ENCODE data around the gene PPP3CA. TPM values are rescaled to one million over a fixed set of nuclear protein-coding genes. Genes with fewer than 3 reads are reported as not detected.
A peak's percentile ranks its signal among the peaks of the same experiment; 100 is the strongest.

PPP3CA gene
- total and polyA plus RNA-seq, 11 donors, result 5.9 to 32.5 (median 19.3) TPM

- Histone ChIP-seq H3K27me3 (no peaks in the 10 kb centered on the region), H3K27ac (no peak overlapping the region), H3K4me3 (no peak overlapping the region), H3K36me3 (no peaks in the 10 kb centered on the region), H3K4me1 (peaks cover 0 to 2% (median 0%) of the 10 kb centered on the region in 12 donors), H3K9me3 (no peaks in the 10 kb centered on the region)
- no peak for TF ChIP-seq POLR2A (IDR thresholded peaks at IDR 0.05)
- no peak for TF ChIP-seq CTCF (IDR thresholded peaks at IDR 0.05)
- no peak for ATAC-seq
- intact Hi-C loops (cut with DNase I), result loop anchor here in 1 of 10 donors (10.0 kb wide), 1 partner anchor 380 kb away; no protein-coding TSS in a partner anchor
- WGBS, 4 donors, result 89 to 96% (median 95%) methylated on average over 3 of the region's 3 CpGs
- no peak for DNase-seq
Measured at GRCh38 chr4:101355246-101355645, 7.9 kb upstream of the PPP3CA start.

- Histone ChIP-seq H3K9me3 (no peaks in the 10 kb centered on the region), H3K27me3 (no peaks in the 10 kb centered on the region), H3K27ac (no peak overlapping the region), H3K4me3 (no peak overlapping the region), H3K36me3 (no peaks in the 10 kb centered on the region), H3K4me1 (peaks cover 0 to 27% (median 10%) of the 10 kb centered on the region in 12 donors)
- 85 to 96% (median 91%) methylated on average over 2 of the region's 2 CpGs for WGBS, 4 donors
- DNase-seq (no peak), ATAC-seq (no peak)
- intact Hi-C loops (cut with DNase I), result loop anchor here in 9 of 10 donors (5.0 to 10.0 kb wide), 12 partner anchors 55 to 927 kb away; no protein-coding TSS in a partner anchor
- no peak for TF ChIP-seq POLR2A (IDR thresholded peaks at IDR 0.05)
- TF ChIP-seq CTCF (IDR thresholded peaks at IDR 0.05), result no peak
Measured at GRCh38 chr4:101349801-101350064, 2.4 kb upstream of the PPP3CA start.

GRCh38 chr4:101348995-101349800, 1.9 kb upstream of the PPP3CA start:
- intact Hi-C loops (cut with DNase I), result loop anchor here in 9 of 10 donors (5.0 to 10.0 kb wide), 11 partner anchors 54 to 927 kb away; no protein-coding TSS in a partner anchor
- TF ChIP-seq CTCF (IDR thresholded peaks at IDR 0.05) (no peak), POLR2A (IDR thresholded peaks at IDR 0.05) (no peak)
- WGBS, 4 donors, result 54 to 67% (median 56%) methylated on average over 5 of the region's 5 CpGs
- Histone ChIP-seq H3K4me3 (peak overlapping the region in 1 of 12 donors; percentile 87), H3K36me3 (no peaks in the 10 kb centered on the region), H3K27ac (peak overlapping the region in 3 of 12 donors; percentile 93 to 96 (median 94)), H3K9me3 (no peaks in the 10 kb centered on the region), H3K27me3 (no peaks in the 10 kb centered on the region), H3K4me1 (peaks cover 0 to 27% (median 13%) of the 10 kb centered on the region in 12 donors)
- DNase-seq (peak; percentile 53 to 66 (median 55)), ATAC-seq (no peak)

- TF ChIP-seq POLR2A (IDR thresholded peaks at IDR 0.05) (no peak), CTCF (IDR thresholded peaks at IDR 0.05) (peak in 1 of 12 donors; percentile 5)
- intact Hi-C loops (cut with DNase I), result loop anchor here in 9 of 10 donors (5.0 to 10.0 kb wide), 11 partner anchors 54 to 926 kb away; no protein-coding TSS in a partner anchor
- ATAC-seq, result peak; percentile 0 to 13 (median 1)
- peaks cover 0 to 34% (median 17%) of the 10 kb centered on the region in 12 donors for H3K4me1 ChIP-seq
- H3K36me3 ChIP-seq, result no peaks in the 10 kb centered on the region
- peak in 2 of 5 donors; percentile 23 to 44 for DNase-seq
- WGBS, 4 donors, result 13 to 21% (median 14%) methylated on average over 19 to 24 of the region's 24 CpGs
- H3K9me3 ChIP-seq, result no peaks in the 10 kb centered on the region
- no peaks in the 10 kb centered on the region for H3K27me3 ChIP-seq
- peak overlapping the region; percentile 87 to 99 (median 94) for H3K27ac ChIP-seq
- H3K4me3 ChIP-seq, result peak overlapping the region; percentile 56 to 97 (median 87)
Measured at GRCh38 chr4:101348367-101348827, 1.1 kb upstream of the PPP3CA start.
